Measurements from ENCODE around the gene HMGB1. TPM values are rescaled to one million over a fixed set of nuclear protein-coding genes. Genes with fewer than 3 reads are reported as not detected.
A peak's percentile ranks its signal among the peaks of the same experiment; 100 is the strongest.

HMGB1 gene
- total RNA-seq, 1 donor from 2014 or later: 209 TPM

DNA sequence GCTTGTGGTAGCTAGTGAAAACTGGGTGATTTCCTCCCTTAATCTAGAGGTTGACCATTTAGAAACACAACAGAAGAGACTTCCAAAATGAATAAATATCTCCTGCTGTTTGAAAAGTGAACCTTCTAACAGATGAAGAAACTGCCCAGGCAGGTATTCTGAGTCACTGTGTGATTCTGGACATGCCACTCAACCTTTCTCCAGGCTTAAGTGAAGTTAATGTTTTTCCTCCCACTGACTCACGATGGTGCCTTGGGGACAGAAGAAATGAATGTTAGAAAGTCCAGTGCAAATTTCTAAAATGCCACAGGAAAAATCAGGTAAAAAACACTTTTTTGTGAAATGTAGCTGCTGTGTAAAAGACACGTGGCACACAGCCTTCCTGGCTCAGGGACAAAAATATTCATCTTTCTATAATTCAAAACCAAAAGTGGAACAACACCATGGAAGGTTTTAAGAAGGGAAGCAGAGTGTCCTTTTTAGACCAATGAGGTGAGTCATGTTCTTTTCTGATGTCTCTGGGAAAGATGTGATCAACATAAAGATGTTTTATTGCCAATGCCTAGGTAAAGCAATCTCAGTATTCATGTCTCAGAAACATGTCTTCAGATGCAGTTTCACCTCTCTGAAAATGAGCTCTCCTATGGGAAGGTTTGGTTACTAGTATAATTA lies 34.3 kb downstream of the HMGB1 start:
- DNase-seq (ENCODE audit: low spot score): no peak

DNA sequence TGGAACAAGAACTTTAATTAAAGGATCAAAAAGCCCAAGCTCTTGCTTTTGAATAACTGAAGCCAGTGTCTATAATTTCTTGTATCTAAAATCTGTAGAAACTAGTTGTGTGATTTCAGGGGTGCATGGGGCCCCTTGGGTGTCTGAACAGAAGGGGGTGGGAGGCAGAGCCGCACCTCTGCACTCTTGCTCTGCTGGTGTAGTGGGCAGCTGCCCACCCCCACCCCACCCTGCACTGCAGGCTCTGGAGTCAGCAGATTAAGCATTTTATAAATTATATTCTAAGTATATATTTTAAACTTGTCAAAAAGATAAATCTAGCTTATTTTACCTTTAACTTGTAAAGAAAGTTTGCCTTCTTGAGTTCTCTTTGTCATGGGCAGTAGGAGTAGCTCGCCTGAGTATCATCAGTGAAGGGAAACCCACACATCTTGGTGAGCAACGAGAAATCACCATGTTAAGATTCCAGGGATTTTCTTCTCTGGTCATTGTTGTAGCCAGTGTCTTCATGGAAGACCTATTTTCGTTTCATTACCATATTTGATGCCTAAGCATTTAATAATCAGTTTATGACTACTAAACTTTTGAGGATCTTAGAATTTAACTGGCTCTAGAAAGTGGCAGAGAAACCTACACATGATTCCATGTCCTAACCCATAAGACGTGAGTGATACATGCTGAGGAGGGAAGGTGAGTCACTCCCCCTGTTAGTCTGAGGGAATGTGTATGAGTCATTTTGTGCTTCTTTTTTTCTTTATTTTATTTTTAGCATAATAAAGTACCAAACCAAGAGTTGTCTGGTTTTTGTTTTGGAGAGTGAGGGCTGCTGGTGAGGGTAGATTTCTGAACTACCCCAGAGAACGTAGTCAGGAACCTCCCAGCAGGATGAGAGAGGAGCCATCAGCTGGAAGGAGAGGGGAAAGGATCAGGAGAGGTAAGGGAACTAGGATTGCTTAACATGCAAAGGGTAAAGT lies 35.7 kb downstream of the HMGB1 start:
- no peak for DNase-seq (ENCODE audit: low spot score)

DNA sequence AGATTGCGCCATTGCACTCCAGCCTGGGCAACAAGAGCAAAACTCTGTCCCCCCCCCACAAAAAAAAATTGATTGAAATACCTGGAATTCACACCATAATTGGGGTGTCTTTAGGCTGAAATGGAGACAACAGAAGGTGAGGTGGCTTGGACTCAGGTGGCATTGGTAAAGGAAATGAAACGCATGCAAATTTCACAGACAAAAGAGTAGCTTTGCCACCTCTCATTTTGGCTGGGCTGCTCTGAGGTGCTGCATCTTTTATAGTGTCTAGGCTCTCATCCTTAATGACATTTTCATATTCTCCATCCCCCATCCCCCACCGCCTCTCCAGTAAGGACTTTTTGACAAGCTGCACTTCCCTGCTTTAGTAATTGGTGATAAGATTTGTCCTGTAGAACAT lies 36.5 kb downstream of the HMGB1 start:
- no peak for DNase-seq (ENCODE audit: low spot score)

GRCh38 chr13:30423891-30424290 lies 41.8 kb downstream of the HMGB1 start:
- no peak for DNase-seq (ENCODE audit: low spot score)

- peak; percentile 92 for DNase-seq (ENCODE audit: low spot score)
Measured at GRCh38 chr13:30422054-30422839, 43.5 kb downstream of the HMGB1 start, which contains the start of gene UBE2L5. Gene UBE2L5, plus strand, starts transcription at chr13:30422493. Its CDS starts 5,498 bp downstream, at chr13:30427991.

DNA sequence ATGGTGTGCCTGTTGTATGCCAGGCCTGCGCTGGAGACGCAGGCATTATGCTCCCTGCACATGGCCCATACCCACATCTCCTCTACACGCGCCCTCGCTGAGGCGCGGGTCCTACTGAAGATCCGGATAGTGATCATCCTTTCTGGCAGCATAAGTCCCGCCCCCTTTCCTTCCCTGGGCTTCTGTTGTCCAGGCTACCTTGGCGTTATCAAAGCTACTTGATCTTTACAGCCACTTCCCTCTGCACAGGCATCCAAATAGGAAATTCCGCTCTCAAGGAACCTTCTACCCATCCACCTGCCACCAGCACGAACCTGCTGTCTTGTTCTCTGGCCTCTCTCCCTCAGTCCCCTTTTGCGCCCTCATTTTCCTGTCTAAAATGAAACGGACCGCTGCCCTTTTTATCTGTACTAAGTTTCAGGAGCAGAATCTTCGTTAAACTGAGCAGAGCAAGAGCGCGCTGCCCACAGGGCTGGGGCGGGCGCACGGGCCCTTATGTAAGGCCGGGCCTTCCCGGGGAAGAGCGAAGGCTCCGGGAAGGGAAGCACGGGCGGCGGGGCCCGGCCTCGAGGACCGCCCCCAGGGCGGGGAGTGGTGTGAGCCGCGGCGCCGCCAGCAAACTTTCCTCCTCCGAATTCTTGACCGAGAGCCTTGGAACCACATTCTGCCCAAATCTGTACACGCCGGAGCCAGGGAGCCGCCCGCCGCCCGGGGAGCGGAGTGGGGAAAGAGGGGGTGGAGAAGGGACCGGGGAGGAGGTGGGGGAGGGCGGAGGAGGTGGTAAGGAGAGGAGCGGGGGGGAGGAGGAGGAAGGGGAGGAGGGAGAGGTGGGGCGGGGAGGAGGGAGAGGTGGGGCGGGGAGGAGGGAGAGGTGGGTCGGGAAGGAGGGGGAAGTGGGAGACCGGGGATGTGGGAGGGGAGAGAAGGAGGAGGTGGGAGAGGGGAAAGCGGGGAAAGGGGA lies 44.4 kb downstream of the HMGB1 start:
- DNase-seq (ENCODE audit: low spot score): peak; percentile 94

DNA sequence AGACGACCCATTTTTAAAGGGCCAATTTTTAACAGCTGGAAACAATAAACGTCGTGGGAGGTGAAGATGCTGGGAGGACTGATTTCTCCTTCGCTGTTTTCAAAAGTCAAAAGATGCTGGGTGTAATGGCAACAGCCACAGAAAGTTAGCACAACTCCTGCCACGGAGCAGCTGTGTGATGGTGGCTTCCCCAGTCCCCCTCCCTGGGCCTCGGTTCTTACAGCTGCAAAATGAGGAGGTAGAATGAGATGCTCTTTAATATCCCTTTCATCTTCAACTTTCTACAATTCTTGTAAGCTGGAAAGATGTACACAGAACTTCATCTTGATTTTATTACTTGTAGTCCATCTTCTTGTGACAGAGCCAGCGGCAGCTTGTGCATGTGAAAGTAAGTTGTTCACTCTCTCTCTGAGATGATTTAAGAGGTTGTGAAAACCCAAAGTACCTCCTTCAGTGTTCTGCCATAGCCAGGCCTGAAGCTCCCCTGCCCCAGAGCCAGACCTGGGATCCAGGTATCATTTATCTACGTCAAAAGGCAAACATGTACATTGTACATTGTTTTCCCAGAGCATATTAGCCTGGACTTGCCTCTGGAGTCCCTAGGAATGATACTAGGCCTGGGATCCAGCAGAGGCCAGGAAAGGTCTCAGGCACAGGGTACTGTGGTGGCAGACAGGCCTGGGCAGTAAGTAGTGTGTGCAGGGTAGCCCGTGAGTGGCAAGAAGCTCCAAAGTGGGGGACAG lies 46.8 kb downstream of the HMGB1 start:
- no peak for DNase-seq (ENCODE audit: low spot score)

DNA sequence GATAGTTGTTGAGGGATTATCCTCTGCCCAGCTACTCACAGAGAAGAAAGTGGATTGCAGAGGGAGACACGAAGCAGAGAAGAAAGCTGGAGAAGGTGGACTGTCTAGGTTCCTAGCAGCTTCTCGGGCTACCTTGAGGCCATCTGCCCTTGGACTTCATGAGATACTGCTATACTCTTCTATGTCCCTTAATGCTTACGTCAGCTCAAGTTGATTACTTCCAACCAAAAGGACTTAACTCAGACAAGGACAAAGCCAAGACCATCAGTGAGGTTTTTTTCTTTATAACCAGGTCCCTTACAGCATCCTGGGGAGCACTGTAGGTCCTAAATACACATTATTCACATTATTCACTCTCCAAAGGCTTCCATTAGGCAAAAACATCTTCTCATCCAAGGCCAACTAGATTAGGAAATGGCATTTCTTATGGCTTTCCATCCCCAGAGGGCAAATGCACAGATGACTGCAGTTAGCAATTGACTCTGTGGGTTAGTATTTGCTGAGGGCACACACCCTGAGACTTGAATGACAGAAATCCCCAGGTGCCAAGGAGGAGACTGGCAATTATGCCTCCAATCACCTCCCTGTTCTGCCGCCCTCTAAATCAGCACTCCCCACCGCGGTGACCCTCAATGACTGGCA lies 47.5 kb downstream of the HMGB1 start:
- DNase-seq (ENCODE audit: low spot score): no peak

- DNase-seq (ENCODE audit: low spot score): no peak
Measured at GRCh38 chr13:30416471-30416870, 49.3 kb downstream of the HMGB1 start.

GRCh38 chr13:30415430-30416030 lies 50.2 kb downstream of the HMGB1 start:
- DNase-seq (ENCODE audit: low spot score): no peak

DNA sequence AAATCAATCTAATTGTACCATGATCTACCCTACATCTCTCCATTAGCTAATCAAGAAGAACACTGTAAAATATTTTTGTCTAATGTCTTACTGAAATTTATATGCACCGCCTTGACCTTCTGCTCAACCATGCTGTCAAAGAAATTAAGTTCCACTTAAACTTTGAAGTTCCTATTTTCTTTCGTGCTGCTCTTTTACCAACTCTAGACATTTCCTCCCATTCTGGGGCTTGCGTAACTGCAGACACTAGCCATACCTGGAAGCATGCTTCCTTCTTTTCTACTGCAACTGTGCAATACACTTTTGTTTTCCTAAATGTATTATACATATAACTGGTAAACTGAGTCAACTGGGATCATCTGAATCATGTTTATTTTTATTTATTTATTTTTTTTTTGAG lies 51.9 kb downstream of the HMGB1 start:
- DNase-seq (ENCODE audit: low spot score): no peak

- no peak for DNase-seq (ENCODE audit: low spot score)
Measured at GRCh38 chr13:30412346-30412745, 53.4 kb downstream of the HMGB1 start.

DNA sequence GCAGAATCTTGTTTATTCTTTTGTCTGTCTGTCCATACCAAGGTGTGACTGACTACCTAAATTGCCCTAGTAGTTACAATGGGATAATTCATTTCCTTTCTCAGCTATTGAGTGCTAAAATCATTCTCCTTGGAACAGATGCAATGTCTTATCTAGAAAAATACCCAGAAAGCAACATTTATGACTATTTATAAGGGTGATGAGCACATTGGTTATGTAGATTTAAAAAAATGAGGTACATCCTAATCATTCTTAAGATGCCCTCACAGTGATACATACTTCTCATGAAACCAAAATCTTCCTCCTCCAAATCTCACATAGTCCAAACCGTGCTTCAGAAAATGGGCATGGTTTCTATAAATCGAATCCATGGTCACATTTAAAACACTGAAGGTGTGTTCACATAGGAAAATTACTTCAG lies 55.0 kb downstream of the HMGB1 start:
- no peak for DNase-seq (ENCODE audit: low spot score)

- DNase-seq (ENCODE audit: low spot score): no peak
Measured at GRCh38 chr13:30409886-30410704, 55.6 kb downstream of the HMGB1 start.

- DNase-seq (ENCODE audit: low spot score): peak; percentile 98
Measured at GRCh38 chr13:30408319-30409101, 57.2 kb downstream of the HMGB1 start.

GRCh38 chr13:30406779-30407416 lies 58.8 kb downstream of the HMGB1 start:
- no peak for DNase-seq (ENCODE audit: low spot score)
